PC-9 (cell line): ENCODE data around the gene EVI5.

Experiments
- CTCF ChIP-seq: fragments of 200-600 bp; sonication (generic); conservative IDR thresholded peaks from 2 replicates; pipeline ENCODE4 v1.6.1; 2017; ENCODE audit warnings: mixed run types, antibody characterized with exemption, mild to moderate bottlenecking, moderate library complexity
- EZH2 ChIP-seq: fragments of 200-600 bp; sonication (generic); IDR thresholded peaks from 2 replicates; pipeline ENCODE4 v1.8.0; 2017; ENCODE audit warnings: antibody characterized with exemption, low read depth

GRCh38 chr1:92587445-92587844 is 197.5 kb downstream of the EVI5 start:
- TF ChIP-seq CTCF = no peak
- TF ChIP-seq EZH2 = no peak
